Measurements from ENCODE around the gene BSG. TPM values are rescaled to one million over a fixed set of nuclear protein-coding genes. Genes with fewer than 3 reads are reported as not detected.

Gene BSG
- total and polyA plus RNA-seq, 9 of the 15 experiments (the other 6 are each of a cell fraction or from before 2014, with no cell fraction given) = 4.6 to 495 (median 187) TPM

- TF ChIP-seq CLOCK (CRISPR knock-in tag; IDR thresholded peaks at IDR 0.05; ENCODE audit: borderline replicate concordance) (no peak), TAF7 (tag; IDR thresholded peaks at IDR 0.05) (no peak), MTA3 (IDR thresholded peaks at IDR 0.05; ENCODE audit: borderline replicate concordance) (peak; percentile 94), TSHZ1 (CRISPR knock-in tag; IDR thresholded peaks at IDR 0.05) (no peak), SUPT5H (IDR thresholded peaks at IDR 0.05) (0 out of 2 replicates have a peak, but pooled peaks have one; percentile 13), ZNF639 (CRISPR knock-in tag; conservative IDR thresholded peaks at IDR 0.05 in 1 of 2, IDR thresholded peaks at IDR 0.05 in 1 of 2) (peak in 1 of 2 experiments; percentile 74; a peak in 2 of 4 replicates), ZNF263 (CRISPR knock-in tag; IDR thresholded peaks at IDR 0.05; ENCODE audit: borderline replicate concordance) (no peak), CSDE1 (IDR thresholded peaks at IDR 0.05) (peak in 1 of 2 experiments; percentile 52; a peak in 1 of 4 replicates), KLF13 (tag; IDR thresholded peaks at IDR 0.05; ENCODE audit: borderline replicate concordance, low read depth) (no peak), NR2C2 (CRISPR knock-in tag; IDR thresholded peaks at IDR 0.05) (no peak), NR2C2 (tag; IDR thresholded peaks at IDR 0.05) (0 out of 2 replicates have a peak, but pooled peaks have one; percentile 17), PKNOX1 (IDR thresholded peaks at IDR 0.05) (no peak), NR1H2 (CRISPR knock-in tag; IDR thresholded peaks at IDR 0.05) (no peak), ZNF445 (CRISPR knock-in tag; IDR thresholded peaks at IDR 0.05; ENCODE audit: low read depth) (peak; percentile 62; the same call in 1 of the 2 replicates), NCOA1 (IDR thresholded peaks at IDR 0.05; ENCODE audit: low read depth) (peak; percentile 86; the same call in 1 of the 2 replicates)
Observed at GRCh38 chr19:574658-575526, 2.5 kb downstream of the BSG start (continued).
